Astrocyte of the cerebellum (primary cell): Measurements from ENCODE around the gene RNF14.

Experiments used
- DNase-seq: peaks from one replicate; pipeline ENCODE4 v3.0.0-alpha.2; 2011; ENCODE audit warnings: low read depth
- H3K4me3 ChIP-seq: 2 replicates; pipeline ENCODE4 v1.5.1; 2011; ENCODE audit warnings: mild to moderate bottlenecking, low read depth, low read length, moderate library complexity
- CTCF ChIP-seq: IDR thresholded peaks from 2 replicates; pipeline ENCODE4 v1.5.1; 2012; ENCODE audit warnings: low read length, low read depth, moderate library complexity, mild to moderate bottlenecking; ENCODE audit errors: missing control alignments
- in situ Hi-C: cut with HindIII; loops from 2 replicates; pipeline ENCODE4 v1.10.0; 2017; ENCODE audit warnings: low sequenced_read_pairs

The RNF14 gene

DNA sequence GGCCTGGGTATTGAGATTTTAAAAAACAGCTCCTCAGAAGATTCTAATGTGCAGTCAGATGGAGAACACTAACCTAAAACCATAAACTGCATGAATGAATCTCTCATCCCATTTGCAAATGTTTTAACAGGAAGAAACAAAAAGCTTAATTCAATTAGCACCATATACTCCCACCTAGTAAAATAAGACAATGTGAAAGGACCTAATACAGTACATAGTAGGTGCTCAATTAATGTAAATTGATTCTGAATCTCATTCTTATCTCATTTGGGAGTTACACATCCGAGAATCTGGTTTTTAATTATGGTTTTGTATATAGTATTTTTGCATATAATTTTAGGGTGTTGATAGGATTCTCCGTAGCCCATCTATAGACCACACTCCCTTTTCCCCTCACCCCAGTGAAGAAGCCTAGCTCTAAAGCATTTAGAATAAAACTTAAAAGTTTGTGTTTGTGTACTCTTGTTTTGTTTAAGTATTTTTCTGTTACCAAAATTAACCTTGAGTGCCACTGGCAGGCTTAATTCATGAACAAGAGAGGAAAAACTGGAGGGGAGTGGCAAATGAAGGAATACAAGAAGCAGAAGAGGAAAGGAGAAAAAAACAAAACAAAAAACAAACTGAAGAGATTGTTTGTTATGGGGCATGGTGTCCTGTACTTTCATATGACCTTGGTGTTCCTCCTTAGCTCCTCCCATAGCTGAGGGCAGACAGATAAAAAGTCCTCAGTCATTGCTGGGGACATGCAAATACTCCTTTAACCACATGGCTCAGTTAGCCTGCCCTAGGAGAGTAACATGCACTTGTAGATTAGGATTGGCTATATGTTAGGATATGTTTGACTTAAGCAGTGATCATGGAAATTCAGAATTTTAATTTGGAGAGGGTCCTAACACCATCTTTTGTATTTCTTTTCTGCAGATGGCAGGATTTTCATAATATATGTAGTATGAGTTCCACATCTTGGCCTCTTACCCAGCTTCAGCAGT, 1.2 kb downstream of the RNF14 start:
- in situ Hi-C loops, result no loop called here
- DNase-seq, result no peak
- H3K4me3 ChIP-seq, result peak overlapping the region; percentile 87
- TF ChIP-seq CTCF, result no peak

DNA sequence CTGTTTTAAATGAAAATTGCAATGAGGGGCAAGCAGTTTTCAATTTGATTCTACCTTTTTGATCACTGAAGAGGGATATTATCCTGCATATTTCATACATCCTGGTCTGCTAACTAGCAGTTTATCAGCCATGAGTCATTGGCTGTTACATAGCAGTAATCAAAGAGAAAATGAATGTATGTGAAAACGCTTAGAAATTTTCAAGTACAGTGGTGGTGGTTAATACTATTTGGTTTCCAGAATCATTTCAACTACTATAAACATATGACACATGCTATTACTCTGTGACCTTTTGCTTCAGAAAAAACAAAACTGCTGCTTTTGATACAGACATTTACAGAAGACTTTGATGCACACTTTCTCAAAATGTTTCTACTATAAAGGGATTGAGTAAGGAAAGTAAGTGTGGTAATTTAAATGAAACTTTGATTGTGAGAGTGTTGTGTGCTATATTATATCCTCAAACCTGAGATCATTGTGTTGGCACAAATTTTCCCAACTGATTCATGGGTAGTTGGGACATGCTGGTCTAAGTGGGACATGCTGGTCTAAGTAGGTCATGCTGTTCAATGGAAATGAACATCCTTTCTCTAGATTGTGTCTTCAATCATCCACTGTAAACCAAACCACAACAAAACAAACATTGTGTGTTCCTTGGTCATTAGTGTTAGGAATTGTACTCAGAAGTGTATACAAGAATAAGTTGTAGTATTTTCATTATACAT, 5.1 kb downstream of the RNF14 start:
- TF ChIP-seq CTCF, result no peak
- no peak for DNase-seq
- H3K4me3 ChIP-seq, result no peak overlapping the region
- in situ Hi-C loops, result no loop called here

DNA sequence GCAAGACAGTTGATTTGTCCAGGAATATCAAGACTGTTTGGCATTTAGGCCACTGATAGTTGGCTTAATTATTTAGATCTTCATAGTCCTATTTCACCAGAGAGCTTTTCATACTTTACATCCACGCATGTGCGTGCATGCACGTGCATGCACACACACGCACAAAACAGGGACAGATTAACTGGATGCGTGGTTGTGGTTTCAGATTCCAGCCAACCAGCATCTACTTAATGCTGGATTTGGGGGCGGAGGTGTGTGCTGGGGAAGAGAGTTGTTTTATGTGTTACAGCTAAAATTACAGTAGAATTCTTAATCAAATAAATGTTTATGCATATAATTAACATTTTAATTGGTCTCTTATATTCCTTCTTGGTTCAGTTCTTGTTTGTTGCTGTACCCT, 7.3 kb downstream of the RNF14 start:
- TF ChIP-seq CTCF, result no peak
- in situ Hi-C loops, result no loop called here
- H3K4me3 ChIP-seq, result no peak overlapping the region
- DNase-seq, result no peak

GRCh38 chr5:141978389-141978788, 9.5 kb downstream of the RNF14 start:
- DNase-seq, result no peak
- TF ChIP-seq CTCF, result no peak
- in situ Hi-C loops, result no loop called here
- no peak overlapping the region for H3K4me3 ChIP-seq

- no peak for TF ChIP-seq CTCF
- DNase-seq, result no peak
- H3K4me3 ChIP-seq, result no peak overlapping the region
- in situ Hi-C loops, result no loop called here
Measured at GRCh38 chr5:141982626-141983025, 13.7 kb downstream of the RNF14 start.

- in situ Hi-C loops, result no loop called here
- H3K4me3 ChIP-seq, result no peak overlapping the region
- TF ChIP-seq CTCF, result no peak
- DNase-seq, result no peak
Measured at GRCh38 chr5:141986072-141986471, 17.2 kb downstream of the RNF14 start.
